ENCODE results near the gene ADGRB2.

- TF ChIP-seq EP300 (IDR thresholded peaks at IDR 0.05) (no peak), POLR2AphosphoS5 (IDR thresholded peaks at IDR 0.05) (no peak), CTCF (IDR thresholded peaks at IDR 0.05) (no peak)
These were observed 37.4 kb downstream of the ADGRB2 start for GRCh38 chr1:31726715-31727114.
